Astrocyte (in vitro differentiated cells and primary cell): ENCODE results near the gene S100PBP. TPM values are rescaled to one million over a fixed set of nuclear protein-coding genes. Genes with fewer than 3 reads are reported as not detected.
A peak's percentile ranks its signal among the peaks of the same experiment; 100 is the strongest.

ENCODE experiments used
- DNase-seq: peaks from one replicate; pipeline ENCODE4 v3.0.0-alpha.2; 2010; ENCODE audit warnings: low read depth
- FAIRE-seq: peaks from 2 replicates; lab custom pipeline; 2011; peaks lifted over from hg19 to GRCh38; lab: Jason Lieb, UNC
- H2AFZ ChIP-seq: 2 replicates; pipeline ENCODE4 v1.6.0; 2012; ENCODE audit warnings: low read depth, low read length, inconsistent platforms
- H3K27ac ChIP-seq: 2 replicates; pipeline ENCODE4 v1.5.1; 2011; ENCODE audit warnings: low read depth, low read length, inconsistent platforms
- H3K27me3 ChIP-seq: 2 replicates; pipeline ENCODE4 v1.6.0; 2011; ENCODE audit warnings: low read length, inconsistent platforms; ENCODE audit not compliant: insufficient read depth
- H3K36me3 ChIP-seq: 2 replicates; pipeline ENCODE4 v1.5.1; 2011; ENCODE audit warnings: low read length, inconsistent platforms; ENCODE audit not compliant: insufficient read depth
- H3K4me1 ChIP-seq: 2 replicates; pipeline ENCODE4 v1.5.1; 2011; ENCODE audit warnings: low read length, inconsistent platforms; ENCODE audit not compliant: insufficient read depth
- H3K4me2 ChIP-seq: 2 replicates; pipeline ENCODE4 v1.6.0; 2012; ENCODE audit warnings: low read length, inconsistent platforms
- H3K4me3 ChIP-seq: 2 replicates; pipeline ENCODE4 v1.5.1; 2011; ENCODE audit warnings: low read depth, mild to moderate bottlenecking, low read length, inconsistent platforms; ENCODE audit not compliant: insufficient read depth
- H3K79me2 ChIP-seq: 2 replicates; pipeline ENCODE4 v1.6.0; 2012; ENCODE audit warnings: mild to moderate bottlenecking, low read length, inconsistent platforms; ENCODE audit not compliant: insufficient read depth
- H3K9ac ChIP-seq: 2 replicates; pipeline ENCODE4 v1.6.0; 2012; ENCODE audit warnings: mild to moderate bottlenecking, low read length, inconsistent platforms
- H3K9me3 ChIP-seq: 2 replicates; pipeline ENCODE4 v1.5.1; 2012; ENCODE audit warnings: low read depth, mild to moderate bottlenecking, low read length, inconsistent platforms; ENCODE audit not compliant: insufficient read depth
- H4K20me1 ChIP-seq: 2 replicates; pipeline ENCODE4 v1.6.0; 2012; ENCODE audit warnings: low read length, inconsistent platforms; ENCODE audit not compliant: insufficient read depth
- H3K27ac Mint-ChIP-seq: one replicate; pipeline ENCODE4 v1.8.0; 2021; ENCODE audit warnings: mild to moderate bottlenecking, mixed read lengths; ENCODE audit not compliant: unreplicated experiment
- H3K27me3 Mint-ChIP-seq: one replicate; pipeline ENCODE4 v1.8.0; 2021; ENCODE audit warnings: low read depth, mixed read lengths; ENCODE audit not compliant: unreplicated experiment
- H3K36me3 Mint-ChIP-seq: one replicate; pipeline ENCODE4 v1.8.0; 2021; ENCODE audit warnings: low read depth, mixed read lengths; ENCODE audit not compliant: unreplicated experiment
- H3K4me1 Mint-ChIP-seq: one replicate; pipeline ENCODE4 v1.8.0; 2021; ENCODE audit warnings: low read depth, mixed read lengths; ENCODE audit not compliant: unreplicated experiment
- H3K4me3 Mint-ChIP-seq: one replicate; pipeline ENCODE4 v1.8.0; 2021; ENCODE audit warnings: mild to moderate bottlenecking, moderate library complexity, mixed read lengths; ENCODE audit not compliant: unreplicated experiment
- H3K9me3 Mint-ChIP-seq: one replicate; pipeline ENCODE4 v1.8.0; 2021; ENCODE audit warnings: mild to moderate bottlenecking, mixed read lengths; ENCODE audit not compliant: unreplicated experiment
- CTCF ChIP-seq: IDR thresholded peaks from 2 replicates; pipeline ENCODE4 v1.5.1; 2011; ENCODE audit warnings: low read depth, mild to moderate bottlenecking, inconsistent platforms, low read length, moderate library complexity; ENCODE audit not compliant: insufficient read depth
- EZH2 ChIP-seq: IDR thresholded peaks from 2 replicates; pipeline ENCODE4 v1.6.1; 2012; ENCODE audit warnings: mild to moderate bottlenecking, low read length, inconsistent platforms; ENCODE audit not compliant: insufficient read depth
- total RNA-seq: library from RNA; stranded (reverse); gene quantifications from 2 replicates; pipeline ENCODE4 v1.2.1, GENCODE V29; 2021

Gene S100PBP
- total RNA-seq, 1 donor from 2014 or later: 40.3 TPM

- Histone ChIP-seq H3K4me2 (no peak overlapping the region), H3K36me3 (peaks cover 14% of the 10 kb centered on the region), H3K9me3 (no peaks in the 10 kb centered on the region), H3K4me3 (no peak overlapping the region), H3K4me1 (peaks cover 26% of the 10 kb centered on the region), H2AFZ (no peak overlapping the region), H3K79me2 (peaks cover under 1% of the 10 kb centered on the region), H3K27me3 (no peaks in the 10 kb centered on the region), H3K9ac (no peak overlapping the region), H4K20me1 (peaks cover 27% of the 10 kb centered on the region), H3K27ac (no peak overlapping the region)
- Mint-ChIP-seq H3K4me1 (peaks cover 42% of the 10 kb centered on the region), H3K27me3 (no peaks in the 10 kb centered on the region), H3K9me3 (no peaks in the 10 kb centered on the region), H3K4me3 (no peak overlapping the region), H3K36me3 (peaks cover 16% of the 10 kb centered on the region), H3K27ac (no peak overlapping the region)
- DNase-seq (no peak), FAIRE-seq (no peak)
- TF ChIP-seq EZH2 (no peak), CTCF (no peak)
Observed at GRCh38 chr1:32772281-32773017, 45.0 kb upstream of the S100PBP start.

- H3K4me1 ChIP-seq: peaks cover 22% of the 10 kb centered on the region
- no peak overlapping the region for H3K27ac ChIP-seq
- peaks cover 20% of the 10 kb centered on the region for H4K20me1 ChIP-seq
- no peak overlapping the region for H3K4me3 ChIP-seq
- H3K27me3 ChIP-seq: no peaks in the 10 kb centered on the region
- H3K4me2 ChIP-seq: no peak overlapping the region
- Mint-ChIP-seq H3K27me3 (no peaks in the 10 kb centered on the region), H3K36me3 (peaks cover 18% of the 10 kb centered on the region), H3K4me3 (peak overlapping the region; percentile 40), H3K27ac (no peak overlapping the region), H3K9me3 (no peaks in the 10 kb centered on the region), H3K4me1 (peaks cover 34% of the 10 kb centered on the region)
- no peaks in the 10 kb centered on the region for H3K9me3 ChIP-seq
- TF ChIP-seq CTCF (peak; percentile 94), EZH2 (no peak)
- no peak overlapping the region for H3K9ac ChIP-seq
- peak; percentile 77 for FAIRE-seq
- no peak overlapping the region for H2AFZ ChIP-seq
- peak; percentile 50 for DNase-seq
- H3K36me3 ChIP-seq: peaks cover 21% of the 10 kb centered on the region
- no peaks in the 10 kb centered on the region for H3K79me2 ChIP-seq
Observed at GRCh38 chr1:32773018-32773763, 44.3 kb upstream of the S100PBP start.
